Endometrial microvascular endothelial cells (primary cell): ENCODE results near the gene GSTM5. TPM values are rescaled to one million over a fixed set of nuclear protein-coding genes. Genes with fewer than 3 reads are reported as not detected.

Experiments
- total RNA-seq: library from RNA; depleted of rRNA; stranded (reverse); fragments of >200 nt; gene quantifications from one replicate; pipeline ENCODE4 v1.2.3, GENCODE V29; 2015; ENCODE audit errors: inconsistent ontology term

The GSTM5 gene
- total RNA-seq, 1 donor from 2014 or later = not detected

Other genes with a start within 250 kb of the GSTM5 start
- gene SYPL2, start 245.7 kb upstream of the GSTM5 start, total RNA-seq = 0.37 TPM
- gene ATXN7L2, start 228.3 kb upstream of the GSTM5 start, total RNA-seq = 3.5 TPM
- gene CYB561D1, start 218.2 kb upstream of the GSTM5 start, total RNA-seq = 1.4 TPM
- gene AMIGO1, start 202.5 kb upstream of the GSTM5 start, total RNA-seq = 0.56 TPM
- gene GPR61, start 172.4 kb upstream of the GSTM5 start, total RNA-seq = not detected
- gene GNAI3, start 163.6 kb upstream of the GSTM5 start, total RNA-seq = 15.3 TPM
- gene GNAT2, start 92.6 kb upstream of the GSTM5 start, total RNA-seq = not detected
- gene AMPD2, start 92.4 kb upstream of the GSTM5 start, total RNA-seq = 88.4 TPM
- 6.6 TPM for gene GSTM4, start 56.2 kb upstream of the GSTM5 start, total RNA-seq
- 6.3 TPM for gene GSTM2, start 44.2 kb upstream of the GSTM5 start, total RNA-seq
- gene GSTM1, start 24.4 kb upstream of the GSTM5 start, total RNA-seq = 19.0 TPM
- 30.4 TPM for gene GSTM3, start 28.8 kb downstream of the GSTM5 start, total RNA-seq
- not detected for gene EPS8L3, start 51.7 kb downstream of the GSTM5 start, total RNA-seq
- 8.9 TPM for gene CSF1, start 198.6 kb downstream of the GSTM5 start, total RNA-seq